Body of pancreas (tissue), 4 donors: ENCODE results near the gene RAB17.

Source experiments
- POLR2A ChIP-seq, 3 donors: fragments of 450-650 bp; IDR thresholded peaks; one replicate each; pipeline ENCODE4 v1.6.1; 2016; ENCODE audit warnings: antibody characterized with exemption in 3 of 3, mild to moderate bottlenecking in 2 of 3
- TF ChIP-seq, protein P1 (sequence below), 7 experiments: fragments of 450-650 bp in 4 of 7; fragments of 200-600 bp in 3 of 7; sonication (generic) in 3 of 7; IDR thresholded peaks; one replicate each; pipeline ENCODE4 v1.5.1; 2016 to 2019; ENCODE audit warnings: antibody characterized with exemption in 7 of 7

DNA sequence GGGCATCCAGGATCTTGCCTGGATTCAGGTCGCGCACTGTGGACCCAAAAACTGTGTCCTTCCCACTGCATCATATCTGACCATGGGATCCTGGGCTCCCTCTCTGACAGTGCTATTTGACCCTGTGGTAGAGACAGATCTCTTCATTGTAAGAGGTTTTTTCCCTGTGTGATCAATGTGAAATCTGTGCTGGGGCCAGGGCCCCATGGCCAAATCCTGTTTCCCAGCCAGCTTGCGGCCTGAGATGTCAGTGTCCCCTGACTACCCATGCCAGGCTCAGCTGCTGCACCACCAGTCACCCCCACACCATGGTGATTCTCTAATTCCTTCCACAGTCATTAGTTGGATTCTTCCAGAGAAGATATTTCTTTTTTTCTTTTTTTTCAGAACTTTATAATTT lies 20.6 kb downstream of the RAB17 start:
- no peak for TF ChIP-seq POLR2A (IDR thresholded peaks at IDR 0.05)
- TF ChIP-seq, protein P1, sequence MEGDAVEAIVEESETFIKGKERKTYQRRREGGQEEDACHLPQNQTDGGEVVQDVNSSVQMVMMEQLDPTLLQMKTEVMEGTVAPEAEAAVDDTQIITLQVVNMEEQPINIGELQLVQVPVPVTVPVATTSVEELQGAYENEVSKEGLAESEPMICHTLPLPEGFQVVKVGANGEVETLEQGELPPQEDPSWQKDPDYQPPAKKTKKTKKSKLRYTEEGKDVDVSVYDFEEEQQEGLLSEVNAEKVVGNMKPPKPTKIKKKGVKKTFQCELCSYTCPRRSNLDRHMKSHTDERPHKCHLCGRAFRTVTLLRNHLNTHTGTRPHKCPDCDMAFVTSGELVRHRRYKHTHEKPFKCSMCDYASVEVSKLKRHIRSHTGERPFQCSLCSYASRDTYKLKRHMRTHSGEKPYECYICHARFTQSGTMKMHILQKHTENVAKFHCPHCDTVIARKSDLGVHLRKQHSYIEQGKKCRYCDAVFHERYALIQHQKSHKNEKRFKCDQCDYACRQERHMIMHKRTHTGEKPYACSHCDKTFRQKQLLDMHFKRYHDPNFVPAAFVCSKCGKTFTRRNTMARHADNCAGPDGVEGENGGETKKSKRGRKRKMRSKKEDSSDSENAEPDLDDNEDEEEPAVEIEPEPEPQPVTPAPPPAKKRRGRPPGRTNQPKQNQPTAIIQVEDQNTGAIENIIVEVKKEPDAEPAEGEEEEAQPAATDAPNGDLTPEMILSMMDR (IDR thresholded peaks at IDR 0.05) = no peak
